Hippocampal formation (tissue), 2 donors: Measurements from ENCODE around the gene HOMER2.
"Not testable (repeated sequence)": the region's sequence is repeated elsewhere in the genome, so short reads cannot be mapped to it uniquely, and the experiment has no call there.

ENCODE experiments used
- DNase-seq, 2 donors: peaks; one replicate each; lab custom pipeline; 2025; lab: John Stamatoyannopoulos, UW

The HOMER2 gene

GRCh38 chr15:82952158-82953081 lies at the start of gene HOMER2:
TSS of gene HOMER2 (minus strand) at chr15:82952720. CDS start at chr15:82952535, 185 bp downstream.
- DNase-seq, result no peak

- DNase-seq, result not testable (repeated sequence)
Measured at GRCh38 chr15:83000672-83001031, 48.1 kb upstream of the HOMER2 start.

- peak; percentile 9 to 59 for DNase-seq
Measured at GRCh38 chr15:82999905-83000671, 47.6 kb upstream of the HOMER2 start.

GRCh38 chr15:82999426-82999825 lies 46.9 kb upstream of the HOMER2 start:
- DNase-seq, result no peak

GRCh38 chr15:82995938-82996337 lies 43.4 kb upstream of the HOMER2 start:
- DNase-seq, result no peak

- no peak for DNase-seq
Measured at GRCh38 chr15:82995076-82995475, 42.6 kb upstream of the HOMER2 start.

- DNase-seq, result no peak
Measured at GRCh38 chr15:82993144-82993543, 40.6 kb upstream of the HOMER2 start.

- DNase-seq, result no peak
Measured at GRCh38 chr15:82992436-82992998, 40.0 kb upstream of the HOMER2 start.

GRCh38 chr15:82986442-82986780 lies 33.9 kb upstream of the HOMER2 start:
- DNase-seq, result no peak

- DNase-seq, result peak; percentile 86 to 90
Measured at GRCh38 chr15:82985688-82986441, 33.3 kb upstream of the HOMER2 start, which contains the start of gene RAMAC. TSS of gene RAMAC (plus strand) at chr15:82986210. CDS start at chr15:82989019, 2,809 bp downstream.

GRCh38 chr15:82980981-82981380 lies 28.5 kb upstream of the HOMER2 start:
- DNase-seq, result no peak

- DNase-seq, result no peak
Measured at GRCh38 chr15:82979726-82980125, 27.2 kb upstream of the HOMER2 start.

GRCh38 chr15:82978438-82978837 lies 25.9 kb upstream of the HOMER2 start:
- no peak for DNase-seq

- DNase-seq, result no peak
Measured at GRCh38 chr15:82977076-82977475, 24.6 kb upstream of the HOMER2 start.

- no peak for DNase-seq
Measured at GRCh38 chr15:82972990-82973389, 20.5 kb upstream of the HOMER2 start.

GRCh38 chr15:82971218-82971984 lies 18.9 kb upstream of the HOMER2 start:
- DNase-seq, result no peak

- no peak for DNase-seq
Measured at GRCh38 chr15:82970696-82971095, 18.2 kb upstream of the HOMER2 start.

GRCh38 chr15:82970078-82970686 lies 17.7 kb upstream of the HOMER2 start:
- no peak for DNase-seq

GRCh38 chr15:82969353-82969752 lies 16.8 kb upstream of the HOMER2 start:
- no peak for DNase-seq

GRCh38 chr15:82968066-82968465 lies 15.5 kb upstream of the HOMER2 start:
- DNase-seq, result no peak

GRCh38 chr15:82966671-82967071 lies 14.2 kb upstream of the HOMER2 start:
- DNase-seq, result no peak
